Measurements from ENCODE around the gene OR14A2. TPM values are rescaled to one million over a fixed set of nuclear protein-coding genes. Genes with fewer than 3 reads are reported as not detected.

Gene OR14A2
- not detected in 2 replicates for total RNA-seq
- total RNA-seq (2013): not detected
- not detected in 2 replicates for polyA plus RNA-seq
- polyA minus RNA-seq: not detected in 2 replicates

- POLR2A ChIA-PET: no interaction called here
Measured at GRCh38 chr1:247748041-247748440, at the start of gene OR14A2. Gene OR14A2, minus strand, starts transcription at chr1:247748141.

GRCh38 chr1:247797518-247797917, 49.6 kb upstream of the OR14A2 start:
- DNase-seq (no peak), ATAC-seq (ENCODE audit: low read depth) (no peak)
- Mint-ChIP-seq H3K27me3 (no peaks in the 10 kb centered on the region), H3K9me3 (ENCODE audit: insufficient read depth) (peaks cover 2% of the 10 kb centered on the region), H3K4me1 (no peaks in the 10 kb centered on the region), H3K4me3 (no peak overlapping the region), H3K27ac (no peak overlapping the region)
- no peak overlapping the region for H3K4me3 ChIP-seq (ENCODE audit: control extremely low read depth in 1 of 5, extremely low read depth in 1 of 5, insufficient read depth in 1 of 5, low read depth in 2 of 5, low read length in 4 of 5)
- ChIA-PET CTCF (no interaction called here), POLR2A (no interaction called here)
- no peaks in the 10 kb centered on the region for H3K27me3 ChIP-seq (replicated peaks in 1 of 4; ENCODE audit: control extremely low read depth in 1 of 4, control insufficient read depth in 3 of 4, insufficient read depth in 4 of 4, low read length in 3 of 4)
- WGBS (ENCODE audit: insufficient coverage): 0% methylated on average over 1 of the region's 2 CpGs
- H3K79me2 ChIP-seq (ENCODE audit: control insufficient read depth, insufficient read depth, low read length): no peaks in the 10 kb centered on the region
- no peak overlapping the region for H3K9ac ChIP-seq (ENCODE audit: low read length)
- H3K4me1 ChIP-seq (ENCODE audit: control insufficient read depth in 2 of 2, insufficient read depth in 2 of 2, low read length in 2 of 2): no peaks in the 10 kb centered on the region
- H3K4me2 ChIP-seq (replicated peaks; ENCODE audit: low read depth, low read length, poor library complexity, severe bottlenecking): no peak overlapping the region
- no peaks in the 10 kb centered on the region for H3K9me3 ChIP-seq (ENCODE audit: control extremely low read depth in 1 of 3, control insufficient read depth in 2 of 3, insufficient read depth in 1 of 3, low read length in 2 of 3)
- H2AFZ ChIP-seq (ENCODE audit: insufficient read depth, low read depth, low read length, poor library complexity, severe bottlenecking): no peak overlapping the region
- intact Hi-C loops (cut with micrococcal nuclease): no loop called here
- H4K20me1 ChIP-seq (ENCODE audit: control insufficient read depth, insufficient read depth, low read length, poor library complexity, severe bottlenecking): no peaks in the 10 kb centered on the region
- H3K27ac ChIP-seq (ENCODE audit: low read length in 2 of 2): no peak overlapping the region
- TF ChIP-seq EZH2 (IDR thresholded peaks at IDR 0.05; ENCODE audit: borderline replicate concordance, insufficient read depth, low read depth, low read length, poor library complexity, severe bottlenecking) (no peak), CTCF (IDR thresholded peaks at IDR 0.05) (no peak)
- no peaks in the 10 kb centered on the region for H3K36me3 ChIP-seq (replicated peaks in 1 of 2; ENCODE audit: control extremely low read depth in 1 of 2, control insufficient read depth in 1 of 2, extremely low read depth in 1 of 2, insufficient read depth in 2 of 2, low read length in 1 of 2)

More at GRCh38 chr1:247748041-247748440, at the start of gene OR14A2:
- Histone ChIP-seq H2AFZ (ENCODE audit: insufficient read depth, low read depth, low read length, poor library complexity, severe bottlenecking) (no peak within 1 kb of the TSS), H3K36me3 (replicated peaks in 1 of 2; ENCODE audit: control extremely low read depth in 1 of 2, control insufficient read depth in 1 of 2, extremely low read depth in 1 of 2, insufficient read depth in 2 of 2, low read length in 1 of 2) (no peaks in the 10 kb centered on the region), H3K4me3 (ENCODE audit: control extremely low read depth in 1 of 5, extremely low read depth in 1 of 5, insufficient read depth in 1 of 5, low read depth in 2 of 5, low read length in 4 of 5) (no peak within 1 kb of the TSS), H3K4me1 (ENCODE audit: control insufficient read depth in 2 of 2, insufficient read depth in 2 of 2, low read length in 2 of 2) (no peaks in the 10 kb centered on the region), H4K20me1 (ENCODE audit: control insufficient read depth, insufficient read depth, low read length, poor library complexity, severe bottlenecking) (no peaks in the 10 kb centered on the region), H3K79me2 (ENCODE audit: control insufficient read depth, insufficient read depth, low read length) (no peaks in the 10 kb centered on the region), H3K27me3 (replicated peaks in 1 of 4; ENCODE audit: control extremely low read depth in 1 of 4, control insufficient read depth in 3 of 4, insufficient read depth in 4 of 4, low read length in 3 of 4) (no peaks in the 10 kb centered on the region), H3K27ac (ENCODE audit: low read length in 2 of 2) (no peak within 1 kb of the TSS), H3K4me2 (replicated peaks; ENCODE audit: low read depth, low read length, poor library complexity, severe bottlenecking) (no peak within 1 kb of the TSS), H3K9me3 (ENCODE audit: control extremely low read depth in 1 of 3, control insufficient read depth in 2 of 3, insufficient read depth in 1 of 3, low read length in 2 of 3) (peaks cover 0 to 13% (median 4%) of the 10 kb centered on the region in 3 donors), H3K9ac (ENCODE audit: low read length) (no peak within 1 kb of the TSS)
- TF ChIP-seq CTCF (IDR thresholded peaks at IDR 0.05) (no peak), EZH2 (IDR thresholded peaks at IDR 0.05; ENCODE audit: borderline replicate concordance, insufficient read depth, low read depth, low read length, poor library complexity, severe bottlenecking) (no peak)
- CTCF ChIA-PET: no interaction called here
- no CpG with 5 or more reads among the region's 2 CpGs for WGBS (ENCODE audit: insufficient coverage)
- Mint-ChIP-seq H3K4me3 (no peak within 1 kb of the TSS), H3K4me1 (no peaks in the 10 kb centered on the region), H3K27me3 (no peaks in the 10 kb centered on the region), H3K9me3 (ENCODE audit: insufficient read depth) (peaks cover 4% of the 10 kb centered on the region), H3K27ac (no peak within 1 kb of the TSS)
- no peak for DNase-seq
- no peak for ATAC-seq (ENCODE audit: low read depth)
- intact Hi-C loops (cut with micrococcal nuclease): no loop called here

Data from B cell (primary cell).